Transverse colon (tissue), 4 donors: ENCODE measurements around the gene FAM117B.

Source experiments
- CTCF ChIP-seq, 5 experiments: fragments of 200-600 bp in 3 of 5; fragments of 450-650 bp in 2 of 5; sonication (generic) in 3 of 5; IDR thresholded peaks; 1 replicate in 2 of 5; 2 replicates in 3 of 5; pipeline ENCODE4 v1.5.1; 2016 to 2017; ENCODE audit warnings: antibody characterized with exemption in 5 of 5, inconsistent platforms in 3 of 5, mild to moderate bottlenecking in 2 of 5, moderate library complexity in 1 of 5
- EP300 ChIP-seq: sonication (generic); formaldehyde crosslinking; IDR thresholded peaks from one replicate; pipeline ENCODE4 v1.6.1; 2017; ENCODE audit warnings: antibody characterized with exemption, low read depth
- POLR2A ChIP-seq: fragments of 450-650 bp; IDR thresholded peaks from one replicate; pipeline ENCODE4 v1.6.1; 2016; ENCODE audit warnings: antibody characterized with exemption, mild to moderate bottlenecking, moderate library complexity
- POLR2AphosphoS5 ChIP-seq, 3 donors: sonication (generic); formaldehyde crosslinking; IDR thresholded peaks; one replicate each; pipeline ENCODE4 v1.6.1; 2016; ENCODE audit warnings: antibody characterized with exemption in 3 of 3

DNA sequence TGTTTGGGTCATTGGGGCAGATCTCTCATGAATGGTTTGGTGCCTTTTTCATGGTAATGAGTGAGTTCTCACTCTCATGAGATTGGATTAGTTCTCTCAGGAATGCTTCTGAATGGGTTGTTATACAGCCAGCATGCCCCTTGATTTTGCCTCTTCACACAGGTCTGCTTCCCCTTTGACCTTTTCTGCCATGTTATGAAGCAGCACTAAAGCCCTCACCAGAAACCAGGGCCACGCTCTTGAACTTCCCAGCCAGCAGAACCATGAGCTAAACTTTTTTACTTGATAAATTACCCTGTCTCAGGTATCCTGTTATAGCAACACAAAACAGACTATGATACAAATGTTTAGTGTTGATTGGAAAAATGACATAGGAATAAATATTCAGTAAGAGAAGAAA is 179.5 kb downstream of the FAM117B start:
- TF ChIP-seq POLR2A, result no peak
- TF ChIP-seq CTCF (IDR thresholded peaks at IDR 0.05), result no peak
- no peak for TF ChIP-seq EP300
- TF ChIP-seq POLR2AphosphoS5 (IDR thresholded peaks at IDR 0.05), result no peak
